Lower leg skin (tissue), 3 donors: ENCODE measurements around the gene DNMBP.

Experiments
- CTCF ChIP-seq, 3 donors: fragments of 450-650 bp; IDR thresholded peaks; one replicate each; pipeline ENCODE4 v1.5.1; 2016; ENCODE audit warnings: antibody characterized with exemption in 3 of 3, mild to moderate bottlenecking in 3 of 3, moderate library complexity in 2 of 3
- POLR2A ChIP-seq, 2 donors: fragments of 450-650 bp; IDR thresholded peaks; one replicate each; pipeline ENCODE4 v1.6.1; 2016 to 2017; ENCODE audit warnings: antibody characterized with exemption in 2 of 2, mild to moderate bottlenecking in 1 of 2, moderate library complexity in 1 of 2

- no peak for TF ChIP-seq CTCF (IDR thresholded peaks at IDR 0.05)
- no peak for TF ChIP-seq POLR2A (IDR thresholded peaks at IDR 0.05)
Observed at GRCh38 chr10:99943908-99944307, 65.8 kb downstream of the DNMBP start.
